Measurements from ENCODE around the gene SLC9A7. TPM values are rescaled to one million over a fixed set of nuclear protein-coding genes. Genes with fewer than 3 reads are reported as not detected.

The SLC9A7 gene
- total RNA-seq, 1 experiment from 2014 or later: 74.3 TPM

- H3K9ac ChIP-seq (ENCODE audit: low read length): no peak overlapping the region
- intact Hi-C loops (cut with micrococcal nuclease): no loop called here
- ChIA-PET POLR2A (ENCODE audit: unreplicated experiment) (interaction anchor here (0.5 kb wide), 1 partner anchor 19 kb away, joined by 4 read pairs; no protein-coding TSS in a partner anchor), CTCF (no interaction called here)
- H4K20me1 ChIP-seq (ENCODE audit: low read length): no peaks in the 10 kb centered on the region
- DNase-seq (no peak), ATAC-seq (no peak)
- H3K27ac ChIP-seq (ENCODE audit: low read length): no peak overlapping the region
- TF ChIP-seq EZH2phosphoT487 (IDR thresholded peaks at IDR 0.05; ENCODE audit: borderline replicate concordance, low read length) (no peak), CTCF (conservative IDR thresholded peaks at IDR 0.05; ENCODE audit: low read depth, low read length) (no peak), EZH2 (IDR thresholded peaks at IDR 0.05; ENCODE audit: low read length, unreplicated experiment) (no peak)
- no peak overlapping the region for H2AFZ ChIP-seq (ENCODE audit: low read length)
- H3K79me2 ChIP-seq (ENCODE audit: low read length): no peaks in the 10 kb centered on the region
- BruUV-seq (replicated peaks): no TSS peak
- H3K4me2 ChIP-seq (ENCODE audit: low read length): no peak overlapping the region
- peaks cover 19% of the 10 kb centered on the region for H3K4me1 ChIP-seq (ENCODE audit: insufficient read depth, low read length)
- H3K27me3 ChIP-seq (ENCODE audit: low read length): no peaks in the 10 kb centered on the region
- no peak overlapping the region for H3K4me3 ChIP-seq (ENCODE audit: low read length)
- H3K36me3 ChIP-seq (ENCODE audit: low read depth, low read length): peaks cover 12% of the 10 kb centered on the region
- H3K9me3 ChIP-seq (ENCODE audit: low read length): no peaks in the 10 kb centered on the region
- H3K9me2 ChIP-seq (replicated peaks; ENCODE audit: low read length): no peaks in the 10 kb centered on the region
- no peaks in the 10 kb centered on the region for H3F3A ChIP-seq (ENCODE audit: low read length, unreplicated experiment)
Observed at GRCh38 chrX:46670316-46670715, 88.6 kb downstream of the SLC9A7 start.

- ChIA-PET POLR2A (ENCODE audit: unreplicated experiment) (no interaction called here), CTCF (no interaction called here)
Observed at GRCh38 chrX:46666831-46667230, 92.1 kb downstream of the SLC9A7 start.

More at GRCh38 chrX:46666831-46667230, 92.1 kb downstream of the SLC9A7 start:
- Histone ChIP-seq H3K4me1 (ENCODE audit: insufficient read depth, low read length) (peaks cover 29% of the 10 kb centered on the region), H4K20me1 (ENCODE audit: low read length) (no peaks in the 10 kb centered on the region), H3K4me2 (ENCODE audit: low read length) (no peak overlapping the region), H3K27me3 (ENCODE audit: low read length) (no peaks in the 10 kb centered on the region), H3K9me2 (replicated peaks; ENCODE audit: low read length) (no peaks in the 10 kb centered on the region), H3F3A (ENCODE audit: low read length, unreplicated experiment) (no peaks in the 10 kb centered on the region), H2AFZ (ENCODE audit: low read length) (no peak overlapping the region), H3K36me3 (ENCODE audit: low read depth, low read length) (peaks cover 8% of the 10 kb centered on the region; the same call in 1 of the 2 replicates), H3K79me2 (ENCODE audit: low read length) (0 out of 2 replicates have a peak, but pooled peaks cover 10% of the 10 kb centered on the region), H3K9ac (ENCODE audit: low read length) (no peak overlapping the region), H3K9me3 (ENCODE audit: low read length) (no peaks in the 10 kb centered on the region), H3K4me3 (ENCODE audit: low read length) (no peak overlapping the region), H3K27ac (ENCODE audit: low read length) (peak overlapping the region; percentile 82; the same call in 1 of the 2 replicates)
- no peak for DNase-seq
- BruUV-seq (replicated peaks): no TSS peak
- ATAC-seq: no peak; the same call in 1 of the 2 replicates
- TF ChIP-seq EZH2phosphoT487 (IDR thresholded peaks at IDR 0.05; ENCODE audit: borderline replicate concordance, low read length) (no peak), EZH2 (IDR thresholded peaks at IDR 0.05; ENCODE audit: low read length, unreplicated experiment) (no peak), CTCF (conservative IDR thresholded peaks at IDR 0.05; ENCODE audit: low read depth, low read length) (no peak)
- intact Hi-C loops (cut with micrococcal nuclease): no loop called here

Data from PC-3 (cell line).